GM19238 (cell line): ENCODE measurements around the gene MBD3L4.
"Not testable (repeated sequence)": the region's sequence is repeated elsewhere in the genome, so short reads cannot be mapped to it uniquely, and the experiment has no call there.

Experiments
- DNase-seq: peaks from one replicate; pipeline ENCODE4 v3.0.0; 2011; ENCODE audit warnings: low spot score; ENCODE audit not compliant: insufficient read length

The MBD3L4 gene

DNA sequence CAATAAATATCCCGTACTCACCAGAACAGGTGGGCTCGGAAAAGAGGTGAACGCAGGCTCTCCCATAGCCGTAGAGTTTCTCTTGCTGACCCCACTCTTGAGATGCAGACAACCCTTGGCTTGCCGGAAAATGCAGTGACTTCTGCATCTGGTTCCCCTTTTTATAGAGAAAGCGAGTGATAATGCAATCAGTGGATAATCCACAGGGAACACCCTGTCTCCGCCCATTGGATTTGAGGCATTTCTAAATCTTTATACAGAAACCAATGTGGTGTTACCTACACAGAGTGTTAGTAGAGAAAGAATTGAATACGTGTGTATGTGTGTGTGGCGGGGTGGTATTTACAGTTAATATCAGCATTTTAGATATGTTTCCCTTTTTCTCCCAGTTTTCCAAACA is at the start of gene MBD3L4:
MBD3L4 (minus strand) TSS at position 101 of the 400 bp plus-strand sequence; CDS start at position 66, 35 bp downstream.
- not testable (repeated sequence) for DNase-seq

- DNase-seq: no peak
These were observed 49.0 kb upstream of the MBD3L4 start for GRCh38 chr19:7088999-7089398.

GRCh38 chr19:7083076-7083956 is 43.3 kb upstream of the MBD3L4 start:
- DNase-seq: no peak

GRCh38 chr19:7078008-7078407 is 38.0 kb upstream of the MBD3L4 start:
- no peak for DNase-seq

DNA sequence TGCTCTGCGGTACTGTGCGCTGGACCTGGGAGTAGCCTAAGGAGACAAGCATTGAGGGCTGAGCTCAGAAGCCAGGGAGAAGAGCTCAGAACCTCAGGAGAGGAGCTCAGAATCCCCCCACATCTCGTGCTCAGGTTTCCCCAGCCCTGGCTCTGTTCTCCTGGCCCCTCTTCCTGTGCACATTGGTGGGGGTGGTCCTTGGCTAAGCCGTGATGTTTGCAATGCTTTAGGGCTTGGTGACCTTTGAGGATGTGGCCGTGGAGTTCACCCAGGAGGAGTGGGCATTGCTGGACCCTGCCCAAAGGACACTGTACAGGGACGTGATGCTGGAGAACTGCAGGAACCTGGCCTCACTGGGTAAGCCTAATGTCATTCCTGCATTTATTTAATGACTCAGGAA is 36.2 kb upstream of the MBD3L4 start:
- DNase-seq: no peak

DNA sequence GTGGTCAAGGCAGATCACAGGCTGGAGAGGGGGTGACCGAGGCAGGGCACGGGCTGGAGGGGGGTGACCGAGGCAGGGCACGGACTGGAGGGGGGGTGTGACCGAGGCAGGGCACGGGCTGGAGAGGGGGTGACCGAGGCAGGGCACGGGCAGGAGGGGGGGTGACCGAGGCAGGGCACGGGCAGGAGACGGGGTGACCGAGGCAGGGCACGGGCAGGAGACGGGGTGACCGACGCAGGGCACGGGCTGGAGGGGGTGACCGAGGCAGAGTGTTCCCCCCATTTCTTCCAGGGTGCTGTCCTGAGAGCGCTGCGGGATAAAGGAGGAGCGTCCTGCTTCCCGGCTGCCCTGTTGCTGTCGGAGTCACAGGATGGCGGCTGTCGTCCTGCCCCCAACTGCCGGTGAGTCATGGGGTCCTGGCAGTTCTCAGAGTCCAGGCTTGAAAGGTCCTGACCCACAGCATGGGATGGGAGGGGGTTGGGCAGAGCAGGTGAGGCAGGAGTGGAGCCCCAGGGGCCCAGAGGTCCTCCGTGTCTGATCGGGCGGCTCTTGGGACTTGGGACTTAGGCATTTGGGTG is 34.8 kb upstream of the MBD3L4 start:
- DNase-seq: no peak

DNA sequence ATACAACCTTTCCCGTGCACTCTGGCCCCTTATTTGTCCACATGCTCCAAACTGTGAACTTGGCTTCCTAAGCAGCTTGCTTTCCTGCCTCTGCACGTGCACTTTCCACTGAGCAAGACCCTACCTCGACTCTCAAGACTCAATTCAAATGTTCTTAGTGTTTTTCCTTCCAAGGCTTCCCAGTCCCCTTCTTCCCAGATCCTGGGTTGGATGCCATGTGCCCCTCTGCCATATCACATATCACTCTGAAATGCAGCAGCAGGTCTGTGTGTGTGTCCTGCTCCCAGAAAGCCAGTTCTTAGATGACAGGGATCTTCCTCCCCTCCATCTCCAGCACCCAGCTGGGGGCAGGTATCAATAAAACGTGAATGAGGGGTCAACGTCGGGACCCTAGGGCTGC is 32.6 kb upstream of the MBD3L4 start:
- no peak for DNase-seq

DNA sequence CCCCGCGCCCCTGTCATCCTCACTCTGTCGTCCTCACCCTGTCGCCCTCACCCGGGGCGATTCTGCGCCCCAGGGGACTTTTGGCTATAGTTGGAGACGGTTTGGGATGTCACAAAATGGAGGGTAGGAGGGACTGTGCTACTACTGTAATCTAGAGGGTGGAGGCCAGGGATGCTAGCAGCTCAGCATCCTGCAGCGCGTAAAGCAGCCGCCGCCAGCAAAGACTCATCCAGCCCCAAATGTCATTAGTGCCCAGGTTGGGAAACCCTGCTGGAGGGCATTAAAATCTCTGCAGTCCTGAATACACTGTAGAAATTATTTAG is 29.9 kb upstream of the MBD3L4 start:
- no peak for DNase-seq

- DNase-seq: peak; percentile 86
These were observed 29.3 kb upstream of the MBD3L4 start, which contains the start of gene ZNF557 for GRCh38 chr19:7069042-7069903. ZNF557 (plus strand) TSS chr19:7069703; CDS start chr19:7075075, 5,372 bp downstream.

DNA sequence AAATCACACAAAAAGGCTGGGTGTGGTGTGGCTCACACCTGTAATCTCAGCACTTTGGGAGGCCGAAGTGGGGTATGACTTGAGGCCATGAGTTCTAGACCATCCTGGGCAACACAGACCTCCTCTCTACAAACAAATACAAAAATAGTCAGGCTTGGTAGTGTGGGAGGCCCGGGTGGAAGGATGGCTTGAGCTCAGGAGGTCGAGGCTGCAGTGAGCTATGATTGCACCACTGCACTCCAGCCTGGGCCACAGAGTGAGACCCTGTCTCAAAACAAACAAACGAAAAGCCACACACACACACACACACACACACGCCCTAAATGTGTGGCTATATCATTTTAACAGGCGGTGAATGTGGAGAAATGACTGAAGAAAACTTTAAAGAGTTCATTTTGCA is 28.6 kb upstream of the MBD3L4 start:
- DNase-seq: no peak

DNA sequence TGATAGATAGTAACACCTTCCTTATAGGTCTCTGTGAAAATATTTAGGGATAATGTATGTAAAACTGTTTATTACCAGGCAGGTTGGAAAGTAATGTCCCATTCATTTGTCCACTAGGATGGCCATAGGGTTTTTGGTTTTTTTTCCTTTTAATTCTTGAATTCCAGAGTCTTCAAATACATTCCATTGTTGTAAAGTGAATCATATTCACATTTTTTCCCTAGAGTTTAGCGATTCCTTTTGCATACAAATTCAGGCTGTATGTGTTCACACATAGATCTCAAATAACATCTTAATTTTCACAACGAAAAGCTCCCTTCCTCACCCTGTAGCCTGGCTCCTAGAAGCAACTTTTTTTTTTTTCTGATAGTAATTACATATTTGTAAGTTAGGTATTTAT is 27.7 kb upstream of the MBD3L4 start:
- no peak for DNase-seq

GRCh38 chr19:7067122-7067521 is 27.1 kb upstream of the MBD3L4 start:
- DNase-seq: not testable (repeated sequence)

GRCh38 chr19:7063764-7064418 is 23.9 kb upstream of the MBD3L4 start:
- no peak for DNase-seq

- no peak for DNase-seq
These were observed 23.4 kb upstream of the MBD3L4 start for GRCh38 chr19:7063339-7063738.

DNA sequence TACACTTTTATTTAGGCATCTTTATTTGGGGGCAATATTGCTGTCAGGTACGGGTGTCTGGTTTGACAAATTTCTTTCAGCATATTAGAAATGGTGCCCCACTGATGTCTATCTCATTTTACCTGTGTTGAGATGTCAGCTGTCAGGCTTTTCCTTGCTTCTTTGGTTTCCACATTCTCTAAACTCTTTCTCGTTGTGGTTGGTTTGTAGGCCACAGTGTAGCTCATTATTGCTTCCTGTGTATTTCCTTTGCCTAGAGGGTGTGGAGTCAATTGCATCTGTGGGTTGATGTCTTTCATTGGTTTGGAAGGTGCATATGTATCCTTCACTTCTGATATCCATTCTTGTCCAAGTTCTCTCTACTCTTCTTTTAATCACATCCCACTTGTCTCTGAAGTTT is 20.0 kb upstream of the MBD3L4 start:
- not testable (repeated sequence) for DNase-seq

GRCh38 chr19:7058576-7058975 is 18.6 kb upstream of the MBD3L4 start, which contains the start of gene MBD3L3:
MBD3L3 (minus strand) TSS chr19:7058676; CDS start chr19:7058605, 71 bp downstream.
- DNase-seq: not testable (repeated sequence)

DNA sequence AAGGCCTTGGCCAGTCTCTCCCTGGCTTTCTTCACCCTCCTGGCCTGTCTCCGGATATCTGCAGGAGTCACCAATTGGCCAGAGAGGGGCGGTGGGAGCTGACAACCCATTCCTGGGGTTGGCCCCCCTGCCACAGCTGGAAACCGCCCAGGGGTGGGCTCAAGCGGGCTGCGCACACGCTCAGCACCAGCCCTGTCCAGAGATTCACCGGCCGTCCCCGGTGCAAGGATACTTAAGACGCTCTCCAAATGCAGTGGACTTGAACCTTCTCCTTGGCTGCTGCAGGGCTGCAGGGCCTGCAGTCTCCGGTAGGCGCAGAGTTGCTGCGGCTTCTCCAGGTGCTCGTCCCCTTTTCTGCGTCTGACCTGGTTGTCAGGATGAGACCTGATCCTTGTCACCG is 16.4 kb upstream of the MBD3L4 start:
- DNase-seq: not testable (repeated sequence)

DNA sequence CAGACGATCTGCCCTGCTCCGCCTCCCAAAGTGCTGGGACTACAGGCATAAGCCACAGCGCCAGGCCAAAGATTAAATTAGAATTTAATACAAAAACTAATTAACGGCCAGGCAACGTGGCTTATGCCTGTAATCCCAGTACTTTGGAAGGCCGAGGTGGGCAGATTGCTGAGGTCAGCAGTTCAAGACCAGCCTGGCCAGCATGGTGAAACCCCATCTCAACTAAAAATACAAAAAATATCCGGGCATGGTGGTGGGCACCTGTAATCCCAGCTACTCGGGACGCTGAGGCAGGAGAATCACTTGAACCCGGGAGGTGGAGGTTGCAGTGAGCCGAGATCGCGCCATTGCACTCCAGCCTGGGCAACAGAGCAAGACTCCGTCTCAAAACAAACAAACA is 15.7 kb upstream of the MBD3L4 start:
- not testable (repeated sequence) for DNase-seq

GRCh38 chr19:7054635-7055368 is 14.8 kb upstream of the MBD3L4 start:
- DNase-seq: not testable (repeated sequence)

- DNase-seq: not testable (repeated sequence)
These were observed 12.9 kb upstream of the MBD3L4 start for GRCh38 chr19:7052896-7053295.
